Activated naive CD4-positive, alpha-beta T cell treated with anti-CD3 and anti-CD28 coated beads, Interleukin-2, amount 10 ng/mL, durations not matched to agents 5 hours and 36 hours (primary cell): Measurements from ENCODE around the gene CAD. TPM values are rescaled to one million over a fixed set of nuclear protein-coding genes. Genes with fewer than 3 reads are reported as not detected.

Experiments
- total RNA-seq, 2 experiments: library from RNA; stranded (reverse); gene quantifications; one replicate each; pipeline ENCODE4 v1.2.3, GENCODE V29; 2021

Gene CAD
- 10 to 100 TPM; 45.1 to 47.0 TPM for total RNA-seq

DNA sequence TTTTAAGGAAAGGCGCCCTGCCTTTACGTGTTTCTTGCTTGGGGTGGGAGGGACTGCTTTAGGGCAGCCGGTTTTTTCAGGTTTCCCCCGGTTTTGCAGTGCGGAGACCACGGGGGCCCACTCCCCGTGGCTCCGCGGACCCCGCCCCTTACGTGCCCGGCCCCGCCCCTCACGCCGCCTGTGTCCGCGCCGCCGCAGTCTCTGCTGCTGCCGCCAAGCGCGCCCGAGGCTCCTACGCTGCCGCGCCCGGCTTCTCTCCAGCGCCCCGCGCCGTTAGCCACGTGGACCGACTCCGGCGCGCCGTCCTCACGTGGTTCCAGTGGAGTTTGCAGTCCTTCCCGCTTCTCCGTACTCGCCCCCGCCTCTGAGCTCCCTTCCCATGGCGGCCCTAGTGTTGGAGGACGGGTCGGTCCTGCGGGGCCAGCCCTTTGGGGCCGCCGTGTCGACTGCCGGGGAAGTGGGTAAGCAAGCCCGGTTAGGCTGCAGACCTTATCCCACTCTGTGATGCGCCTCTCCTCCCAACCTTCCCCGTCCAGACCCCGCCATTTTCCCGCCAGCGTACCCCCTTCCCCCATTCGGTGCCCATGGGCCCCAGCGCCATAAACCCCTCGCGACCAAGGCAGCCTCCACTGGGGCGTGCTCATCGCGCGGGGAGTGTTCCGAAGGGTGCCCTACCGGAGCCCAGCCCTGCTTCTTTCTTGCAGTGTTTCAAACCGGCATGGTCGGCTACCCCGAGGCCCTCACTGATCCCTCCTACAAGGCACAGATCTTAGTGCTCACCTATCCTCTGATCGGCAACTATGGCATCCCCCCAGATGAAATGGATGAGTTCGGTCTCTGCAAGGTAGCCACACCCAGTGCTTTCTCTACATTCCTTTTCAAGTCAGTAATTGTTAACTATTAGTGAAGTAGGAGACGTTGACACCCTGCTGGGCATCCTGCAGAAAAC lies at the start of gene CAD:
Gene CAD (plus strand): TSS at position 197 of the 949 bp plus-strand sequence. CDS start 183 bp downstream, at position 380.

GRCh38 chr2:27211943-27212625 lies 5.1 kb upstream of the CAD start, which contains the start of the genes ATRAID and SLC5A6:
Gene ATRAID, plus strand, starts transcription at chr2:27212041. Its CDS starts 328 bp downstream, at chr2:27212369.
Gene SLC5A6, minus strand, starts transcription at chr2:27212268. Its CDS starts 4,618 bp downstream, at chr2:27207650.

GRCh38 chr2:27262379-27263286 lies 45.5 kb downstream of the CAD start, which contains the start of gene SLC30A3:
Gene SLC30A3, minus strand, starts transcription at chr2:27263047. Its CDS starts 141 bp downstream, at chr2:27262906.

GRCh38 chr2:27275211-27276150 lies 58.3 kb downstream of the CAD start, which contains the start of gene DNAJC5G:
Gene DNAJC5G, plus strand, starts transcription at chr2:27275433. Its CDS starts 1,296 bp downstream, at chr2:27276729.

GRCh38 chr2:27281855-27282559 lies 64.8 kb downstream of the CAD start, which contains the start of gene TRIM54:
Gene TRIM54, plus strand, starts transcription at chr2:27282429. Its CDS starts 303 bp downstream, at chr2:27282732.

Other genes with a start within 250 kb of the CAD start
- gene MAPRE3, start 246.7 kb upstream of the CAD start, total RNA-seq: 1 to 10 TPM; 1.6 to 1.8 TPM
- 10 to 100 TPM; 69.5 to 69.7 TPM for gene TMEM214, start 184.4 kb upstream of the CAD start, total RNA-seq
- 10 to 100 TPM; 16.0 to 17.1 TPM for gene AGBL5, start 165.7 kb upstream of the CAD start, total RNA-seq
- gene OST4, start 145.7 kb upstream of the CAD start, total RNA-seq: 100 to 1,000 TPM; 369 to 380 TPM
- 1 to 10 TPM; 1.0 to 1.1 TPM for gene EMILIN1, start 138.8 kb upstream of the CAD start, total RNA-seq
- gene KHK, start 130.6 kb upstream of the CAD start, total RNA-seq: 10 to 100 TPM; 10.1 to 11.1 TPM
- 1 to 10 TPM; 1.4 to 1.5 TPM for gene CGREF1, start 98.2 kb upstream of the CAD start, total RNA-seq
- gene ABHD1, start 93.6 kb upstream of the CAD start, total RNA-seq: under 1 TPM in 1 of 2 experiments, not detected in 1; 0.51 TPM
- gene PREB, start 82.7 kb upstream of the CAD start, total RNA-seq: 10 to 100 TPM; 58.4 to 62.1 TPM
- not detected for gene PRR30, start 78.0 kb upstream of the CAD start, total RNA-seq
- gene TCF23, start 68.4 kb upstream of the CAD start, total RNA-seq: not detected
- gene ATRAID, start 5.3 kb upstream of the CAD start, total RNA-seq: 10 to 100 TPM; 69.8 to 70.7 TPM
- gene SLC5A6, start 5.1 kb upstream of the CAD start, total RNA-seq: 10 to 100 TPM; 19.7 to 21.1 TPM
- gene SLC30A3, start 45.7 kb downstream of the CAD start, total RNA-seq: under 1 TPM; 0.08 to 0.12 TPM
- gene DNAJC5G, start 58.1 kb downstream of the CAD start, total RNA-seq: not detected
- under 1 TPM in 1 of 2 experiments, not detected in 1; 0.12 TPM for gene TRIM54, start 65.1 kb downstream of the CAD start, total RNA-seq
- 1 to 10 TPM; 3.4 to 3.6 TPM for gene UCN, start 91.1 kb downstream of the CAD start, total RNA-seq
- 10 to 100 TPM; 75.5 to 87.4 TPM for gene MPV17, start 105.7 kb downstream of the CAD start, total RNA-seq
- gene GTF3C2, start 139.4 kb downstream of the CAD start, total RNA-seq: 10 to 100 TPM; 53.6 to 56.8 TPM
- 10 to 100 TPM; 36.7 to 38.0 TPM for gene EIF2B4, start 153.0 kb downstream of the CAD start, total RNA-seq
- 100 to 1,000 TPM; 109 to 112 TPM for gene SNX17, start 153.2 kb downstream of the CAD start, total RNA-seq
- gene ZNF513, start 163.4 kb downstream of the CAD start, total RNA-seq: 10 to 100 TPM; 17.3 to 20.1 TPM
- gene PPM1G, start 192.2 kb downstream of the CAD start, total RNA-seq: 10 to 100 TPM; 98.2 to 98.3 TPM
- gene NRBP1, start 211.3 kb downstream of the CAD start, total RNA-seq: 10 to 100 TPM; 74.0 to 74.8 TPM
- gene KRTCAP3, start 225.0 kb downstream of the CAD start, total RNA-seq: 1 to 10 TPM; 7.1 to 7.4 TPM